K562 (cell line): ENCODE results near the gene AGMO.

Source experiments
- CSDE1 ChIP-seq, 2 experiments: fragments of 450-650 bp; IDR thresholded peaks; 2 replicates each; pipeline ENCODE4 v1.6.1; 2016; ENCODE audit warnings: mild to moderate bottlenecking in 1 of 2
- DIDO1 ChIP-seq: fragments of 450-650 bp; IDR thresholded peaks from 2 replicates; pipeline ENCODE4 v1.6.1; 2016; ENCODE audit warnings: low read depth, missing biosample characterization, missing genetic modification characterization
- MTA2 ChIP-seq: fragments of 450-650 bp; IDR thresholded peaks from 2 replicates; pipeline ENCODE4 v1.6.1; 2016; ENCODE audit warnings: low read depth
- SIN3A ChIP-seq, 2 experiments: fragments of 150-350 bp in 1 of 2; IDR thresholded peaks; 2 replicates each; pipeline ENCODE4 v1.6.1; 2011 to 2016; ENCODE audit warnings: borderline replicate concordance in 2 of 2, low read depth in 2 of 2, low read length in 2 of 2, mild to moderate bottlenecking in 2 of 2, moderate library complexity in 2 of 2; ENCODE audit not compliant: control insufficient read depth in 1 of 2
- YBX1 ChIP-seq: fragments of 450-650 bp; IDR thresholded peaks from 2 replicates; pipeline ENCODE4 v1.7.1; 2016; ENCODE audit warnings: mild to moderate bottlenecking
- TF ChIP-seq, protein P1 (sequence below): sonication (generic); IDR thresholded peaks from 2 replicates; pipeline ENCODE4 v1.6.1; 2016

DNA sequence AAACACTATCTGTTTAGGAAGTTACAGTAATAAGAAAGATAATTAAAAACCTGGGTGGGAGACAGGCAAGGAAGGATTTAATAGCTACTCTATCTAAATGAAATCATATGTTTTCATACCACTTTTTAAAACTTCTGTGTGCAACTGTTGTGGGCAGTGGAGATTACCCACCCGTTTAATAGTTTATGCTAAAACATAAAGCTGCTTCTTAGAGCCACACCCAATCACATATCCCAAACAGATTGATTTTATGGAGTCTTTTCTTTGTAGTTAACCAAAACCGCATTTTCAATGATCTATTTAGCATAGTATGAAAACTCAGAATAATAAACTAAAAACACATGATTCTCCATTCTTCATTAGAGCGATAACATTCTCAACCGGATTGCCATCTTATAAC, 304.1 kb downstream of the AGMO start:
- TF ChIP-seq CSDE1 (IDR thresholded peaks at IDR 0.05), result no peak
- TF ChIP-seq, protein P1, sequence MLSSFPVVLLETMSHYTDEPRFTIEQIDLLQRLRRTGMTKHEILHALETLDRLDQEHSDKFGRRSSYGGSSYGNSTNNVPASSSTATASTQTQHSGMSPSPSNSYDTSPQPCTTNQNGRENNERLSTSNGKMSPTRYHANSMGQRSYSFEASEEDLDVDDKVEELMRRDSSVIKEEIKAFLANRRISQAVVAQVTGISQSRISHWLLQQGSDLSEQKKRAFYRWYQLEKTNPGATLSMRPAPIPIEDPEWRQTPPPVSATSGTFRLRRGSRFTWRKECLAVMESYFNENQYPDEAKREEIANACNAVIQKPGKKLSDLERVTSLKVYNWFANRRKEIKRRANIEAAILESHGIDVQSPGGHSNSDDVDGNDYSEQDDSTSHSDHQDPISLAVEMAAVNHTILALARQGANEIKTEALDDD, result no peak
- no peak for TF ChIP-seq YBX1
- no peak for TF ChIP-seq MTA2
- no peak for TF ChIP-seq SIN3A (IDR thresholded peaks at IDR 0.05; ENCODE audit: borderline replicate concordance in 2 of 2, control insufficient read depth in 1 of 2, low read depth in 2 of 2, low read length in 2 of 2)
- TF ChIP-seq DIDO1 (tag), result no peak
